ENCODE results near the gene ARF5.

ARF5 gene

GRCh38 chr7:127594490-127594889 is 6.3 kb downstream of the ARF5 start:
- Histone ChIP-seq H4K20me1 (ENCODE audit: low read depth, low read length) (no peaks in the 10 kb centered on the region), H3K4me3 (ENCODE audit: insufficient read depth, low read length, poor library complexity, severe bottlenecking) (no peak overlapping the region)
- TF ChIP-seq CTCF (IDR thresholded peaks at IDR 0.05; ENCODE audit: insufficient read depth, low read length, poor library complexity, severe bottlenecking) (no peak), EZH2phosphoT487 (conservative IDR thresholded peaks at IDR 0.05; ENCODE audit: low read length) (no peak)

GRCh38 chr7:127595737-127596136 is 7.5 kb downstream of the ARF5 start:
- H3K27me3 ChIP-seq (ENCODE audit: low read length) = no peaks in the 10 kb centered on the region

More at GRCh38 chr7:127594490-127594889, 6.3 kb downstream of the ARF5 start:
- no peaks in the 10 kb centered on the region for H3K27me3 ChIP-seq (ENCODE audit: low read length)
- no peaks in the 10 kb centered on the region for H3K9me2 ChIP-seq (replicated peaks; ENCODE audit: insufficient read depth, low read length)
- no peaks in the 10 kb centered on the region for H3K79me2 ChIP-seq (ENCODE audit: insufficient read depth, low read length)
- H3K4me2 ChIP-seq (ENCODE audit: low read depth, low read length, poor library complexity, severe bottlenecking) = no peak overlapping the region
- no peak overlapping the region for H2AFZ ChIP-seq (ENCODE audit: low read depth, low read length, severe bottlenecking)
- H3K9ac ChIP-seq (ENCODE audit: low read length) = no peak overlapping the region
- no peaks in the 10 kb centered on the region for H3K9me3 ChIP-seq (ENCODE audit: insufficient read depth, low read length)
- no peaks in the 10 kb centered on the region for H3F3A ChIP-seq (ENCODE audit: insufficient read depth)
- no peaks in the 10 kb centered on the region for H3K36me3 ChIP-seq (ENCODE audit: low read length)
- no peak overlapping the region for H3K27ac ChIP-seq (ENCODE audit: low read depth, low read length)

GRCh38 chr7:127598318-127598717 is 10.1 kb downstream of the ARF5 start:
- Histone ChIP-seq H3K79me2 (ENCODE audit: insufficient read depth, low read length) (no peaks in the 10 kb centered on the region), H2AFZ (ENCODE audit: low read depth, low read length, severe bottlenecking) (no peak overlapping the region), H3K27me3 (ENCODE audit: low read length) (no peaks in the 10 kb centered on the region), H4K20me1 (ENCODE audit: low read depth, low read length) (no peaks in the 10 kb centered on the region), H3K9me2 (replicated peaks; ENCODE audit: insufficient read depth, low read length) (no peaks in the 10 kb centered on the region), H3K9ac (ENCODE audit: low read length) (no peak overlapping the region), H3F3A (ENCODE audit: insufficient read depth) (no peaks in the 10 kb centered on the region), H3K9me3 (ENCODE audit: insufficient read depth, low read length) (no peaks in the 10 kb centered on the region), H3K4me3 (ENCODE audit: insufficient read depth, low read length, poor library complexity, severe bottlenecking) (no peak overlapping the region), H3K4me2 (ENCODE audit: low read depth, low read length, poor library complexity, severe bottlenecking) (no peak overlapping the region), H3K36me3 (ENCODE audit: low read length) (no peaks in the 10 kb centered on the region), H3K27ac (ENCODE audit: low read depth, low read length) (no peak overlapping the region)
- no peak for TF ChIP-seq EZH2phosphoT487 (conservative IDR thresholded peaks at IDR 0.05; ENCODE audit: low read length)
- no peak for TF ChIP-seq CTCF (IDR thresholded peaks at IDR 0.05; ENCODE audit: insufficient read depth, low read length, poor library complexity, severe bottlenecking)

More at GRCh38 chr7:127595737-127596136, 7.5 kb downstream of the ARF5 start:
- no peaks in the 10 kb centered on the region for H4K20me1 ChIP-seq (ENCODE audit: low read depth, low read length)
- TF ChIP-seq EZH2phosphoT487 (conservative IDR thresholded peaks at IDR 0.05; ENCODE audit: low read length) (no peak), CTCF (IDR thresholded peaks at IDR 0.05; ENCODE audit: insufficient read depth, low read length, poor library complexity, severe bottlenecking) (no peak)
- H3K9ac ChIP-seq (ENCODE audit: low read length) = no peak overlapping the region
- no peak overlapping the region for H3K4me2 ChIP-seq (ENCODE audit: low read depth, low read length, poor library complexity, severe bottlenecking)
- H3K36me3 ChIP-seq (ENCODE audit: low read length) = no peaks in the 10 kb centered on the region
- no peaks in the 10 kb centered on the region for H3K9me2 ChIP-seq (replicated peaks; ENCODE audit: insufficient read depth, low read length)
- no peaks in the 10 kb centered on the region for H3K9me3 ChIP-seq (ENCODE audit: insufficient read depth, low read length)
- no peak overlapping the region for H2AFZ ChIP-seq (ENCODE audit: low read depth, low read length, severe bottlenecking)
- H3K4me3 ChIP-seq (ENCODE audit: insufficient read depth, low read length, poor library complexity, severe bottlenecking) = no peak overlapping the region
- no peaks in the 10 kb centered on the region for H3F3A ChIP-seq (ENCODE audit: insufficient read depth)
- H3K79me2 ChIP-seq (ENCODE audit: insufficient read depth, low read length) = no peaks in the 10 kb centered on the region
- H3K27ac ChIP-seq (ENCODE audit: low read depth, low read length) = no peak overlapping the region

All from SU-DHL-6 (cell line).